Chondrocyte (in vitro differentiated cells): ENCODE measurements around the gene FUNDC1. TPM values are rescaled to one million over a fixed set of nuclear protein-coding genes. Genes with fewer than 3 reads are reported as not detected.
A peak's percentile ranks its signal among the peaks of the same experiment; 100 is the strongest.

Experiments
- DNase-seq: peaks from one replicate; pipeline ENCODE4 v3.0.0; 2021; ENCODE audit warnings: mixed read lengths, low spot score
- H3K27ac Mint-ChIP-seq: one replicate; pipeline ENCODE4 v1.8.0; 2021; ENCODE audit warnings: mild to moderate bottlenecking, moderate library complexity, mixed read lengths; ENCODE audit not compliant: unreplicated experiment
- H3K27me3 Mint-ChIP-seq: 2 replicates; pipeline ENCODE4 v1.8.0; 2021; ENCODE audit warnings: low read depth, mixed read lengths
- H3K36me3 Mint-ChIP-seq: 2 replicates; pipeline ENCODE4 v1.8.0; 2021; ENCODE audit warnings: low read depth, mixed read lengths
- H3K4me1 Mint-ChIP-seq: 2 replicates; pipeline ENCODE4 v1.8.0; 2021; ENCODE audit warnings: low read depth, mild to moderate bottlenecking, mixed read lengths
- H3K4me3 Mint-ChIP-seq: one replicate; pipeline ENCODE4 v1.8.0; 2021; ENCODE audit warnings: mild to moderate bottlenecking, moderate library complexity, mixed read lengths; ENCODE audit not compliant: unreplicated experiment
- H3K9me3 Mint-ChIP-seq: 2 replicates; pipeline ENCODE4 v1.8.0; 2021; ENCODE audit warnings: low read depth, mixed read lengths
- CTCF ChIP-seq: fragments of 200-600 bp; sonication (generic); IDR thresholded peaks from 2 replicates; pipeline ENCODE4 v1.5.0; 2021; ENCODE audit warnings: antibody characterized with exemption, mild to moderate bottlenecking, moderate library complexity
- long read RNA-seq: library from polyadenylated mRNA; stranded (forward); transcript quantifications from one replicate; pipeline ENCODE4 v2.0.0, GENCODE V29; 2021
- total RNA-seq: library from RNA; stranded (reverse); gene quantifications from 3 replicates; pipeline ENCODE4 v1.2.1, GENCODE V29; 2021

FUNDC1 gene
- total RNA-seq, result 12.0 to 15.6 TPM (median 13.1 TPM) in 3 replicates
- long read RNA-seq, transcript FUNDC1-201 (5 exons, 1,196 nt), result major isoform, 7 of 9 reads
- long read RNA-seq, partial matches to known transcripts, result 1 of 9 reads
- long read RNA-seq, other reads (novel, unspliced or antisense), result 1 of 9 reads

GRCh38 chrX:44542567-44543325 is at the start of gene FUNDC1:
FUNDC1 (minus strand) TSS chrX:44542859; CDS start chrX:44542832, 27 bp downstream.
- peak within 1 kb of the TSS; percentile 88 for H3K4me3 Mint-ChIP-seq
- peak; percentile 97 for DNase-seq
- peaks cover 17% of the 10 kb centered on the region for H3K4me1 Mint-ChIP-seq
- no peaks in the 10 kb centered on the region for H3K27me3 Mint-ChIP-seq
- H3K36me3 Mint-ChIP-seq, result peaks cover 5% of the 10 kb centered on the region
- peak within 1 kb of the TSS; percentile 89 for H3K27ac Mint-ChIP-seq
- peaks cover 20% of the 10 kb centered on the region for H3K9me3 Mint-ChIP-seq
- peak; percentile 71 for TF ChIP-seq CTCF

- no peak overlapping the region for H3K4me3 Mint-ChIP-seq
- no peaks in the 10 kb centered on the region for H3K36me3 Mint-ChIP-seq
- no peak for DNase-seq
- TF ChIP-seq CTCF, result no peak
- H3K27ac Mint-ChIP-seq, result no peak overlapping the region
- peaks cover 4% of the 10 kb centered on the region for H3K9me3 Mint-ChIP-seq
- H3K4me1 Mint-ChIP-seq, result no peaks in the 10 kb centered on the region
- no peaks in the 10 kb centered on the region for H3K27me3 Mint-ChIP-seq
Measured at GRCh38 chrX:44585866-44586265, 43.2 kb upstream of the FUNDC1 start.

GRCh38 chrX:44580466-44580865 is 37.8 kb upstream of the FUNDC1 start:
- no peaks in the 10 kb centered on the region for H3K36me3 Mint-ChIP-seq
- H3K9me3 Mint-ChIP-seq, result peaks cover 17% of the 10 kb centered on the region
- no peak for DNase-seq
- H3K4me3 Mint-ChIP-seq, result no peak overlapping the region
- no peaks in the 10 kb centered on the region for H3K27me3 Mint-ChIP-seq
- peaks cover 4% of the 10 kb centered on the region for H3K4me1 Mint-ChIP-seq
- no peak for TF ChIP-seq CTCF
- no peak overlapping the region for H3K27ac Mint-ChIP-seq

- no peak for TF ChIP-seq CTCF
- H3K9me3 Mint-ChIP-seq, result peaks cover 23% of the 10 kb centered on the region
- DNase-seq, result no peak
- H3K4me3 Mint-ChIP-seq, result no peak overlapping the region
- peaks cover 5% of the 10 kb centered on the region for H3K4me1 Mint-ChIP-seq
- no peak overlapping the region for H3K27ac Mint-ChIP-seq
- peaks cover 3% of the 10 kb centered on the region for H3K36me3 Mint-ChIP-seq
- no peaks in the 10 kb centered on the region for H3K27me3 Mint-ChIP-seq
Measured at GRCh38 chrX:44572340-44572938, 29.8 kb upstream of the FUNDC1 start.

GRCh38 chrX:44570522-44570921 is 27.9 kb upstream of the FUNDC1 start:
- no peak overlapping the region for H3K4me3 Mint-ChIP-seq
- H3K4me1 Mint-ChIP-seq, result peaks cover 5% of the 10 kb centered on the region
- no peaks in the 10 kb centered on the region for H3K27me3 Mint-ChIP-seq
- H3K27ac Mint-ChIP-seq, result peak overlapping the region; percentile 29
- peaks cover 5% of the 10 kb centered on the region for H3K36me3 Mint-ChIP-seq
- no peak for DNase-seq
- peaks cover 20% of the 10 kb centered on the region for H3K9me3 Mint-ChIP-seq
- no peak for TF ChIP-seq CTCF
